Measurements from ENCODE around the gene SHMT1.

Gene SHMT1

DNA sequence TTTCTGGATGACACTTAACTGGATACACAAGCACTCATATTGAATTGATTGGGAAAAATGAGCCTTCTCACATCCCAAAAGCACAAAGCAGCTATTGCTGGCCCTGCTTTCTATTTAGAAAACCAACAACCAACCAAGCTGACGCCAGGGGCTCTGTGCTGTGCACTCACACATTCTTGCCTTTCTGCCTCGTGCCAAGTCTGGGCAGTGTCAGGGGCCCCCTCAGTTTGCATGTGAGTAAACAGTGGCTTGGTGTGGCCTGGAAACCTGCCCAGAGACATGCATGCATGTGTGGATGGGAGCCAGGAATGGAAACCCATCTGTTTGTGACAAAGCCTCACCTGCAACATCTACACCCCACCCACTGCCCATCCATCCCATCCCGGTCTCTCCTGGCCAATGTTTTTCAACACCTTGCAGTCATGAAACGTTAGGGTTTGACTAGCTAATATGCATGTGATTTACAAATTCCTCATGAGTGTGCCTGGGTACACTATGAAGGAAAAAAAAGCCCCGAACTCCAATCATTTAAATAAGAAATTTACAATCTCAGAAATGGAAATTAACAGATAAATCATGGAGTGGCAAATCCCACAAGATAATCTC is 82.5 kb downstream of the SHMT1 start:
- WGBS, result 94% methylated on average over 4 of the region's 5 CpGs
- Histone ChIP-seq H3K36me3 (ENCODE audit: insufficient read depth, low read length) (peaks cover 96% of the 10 kb centered on the region), H3K9me3 (ENCODE audit: insufficient read depth, low read depth, low read length) (no peaks in the 10 kb centered on the region), H3K27me3 (ENCODE audit: insufficient read depth, low read length) (no peaks in the 10 kb centered on the region), H3K27ac (ENCODE audit: low read depth, low read length) (no peak overlapping the region), H3K9ac (ENCODE audit: low read depth, low read length) (no peak overlapping the region), H3K4me1 (ENCODE audit: insufficient read depth, low read length) (no peaks in the 10 kb centered on the region), H3K4me3 (ENCODE audit: low read length) (no peak overlapping the region)

DNA sequence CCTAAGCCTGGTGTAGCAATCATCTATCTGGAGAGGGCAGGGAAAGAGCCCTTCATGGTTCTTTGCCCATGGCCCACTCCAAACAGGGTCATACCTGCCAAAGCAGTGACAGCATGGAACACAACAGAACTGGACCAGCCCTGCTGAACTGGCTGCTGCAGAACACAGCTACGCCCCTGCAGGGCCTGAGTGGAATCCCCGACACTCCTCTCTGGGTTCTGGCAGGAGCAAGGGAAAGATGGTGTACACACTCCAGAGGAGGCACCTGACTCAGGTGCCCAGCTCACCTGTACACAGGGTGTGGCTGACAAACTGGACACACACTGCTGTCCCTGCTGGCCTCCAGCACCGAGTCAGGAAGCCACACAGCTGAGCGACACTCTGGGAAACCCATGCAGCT is 83.1 kb downstream of the SHMT1 start:
- 95% methylated on average over 4 of the region's 4 CpGs for WGBS
- H3K4me1 ChIP-seq (ENCODE audit: insufficient read depth, low read length), result no peaks in the 10 kb centered on the region
- no peak overlapping the region for H3K9ac ChIP-seq (ENCODE audit: low read depth, low read length)
- no peak overlapping the region for H3K4me3 ChIP-seq (ENCODE audit: low read length)
- H3K27me3 ChIP-seq (ENCODE audit: insufficient read depth, low read length), result no peaks in the 10 kb centered on the region
- no peak overlapping the region for H3K27ac ChIP-seq (ENCODE audit: low read depth, low read length)
- H3K9me3 ChIP-seq (ENCODE audit: insufficient read depth, low read depth, low read length), result no peaks in the 10 kb centered on the region
- peaks cover 92% of the 10 kb centered on the region for H3K36me3 ChIP-seq (ENCODE audit: insufficient read depth, low read length)

DNA sequence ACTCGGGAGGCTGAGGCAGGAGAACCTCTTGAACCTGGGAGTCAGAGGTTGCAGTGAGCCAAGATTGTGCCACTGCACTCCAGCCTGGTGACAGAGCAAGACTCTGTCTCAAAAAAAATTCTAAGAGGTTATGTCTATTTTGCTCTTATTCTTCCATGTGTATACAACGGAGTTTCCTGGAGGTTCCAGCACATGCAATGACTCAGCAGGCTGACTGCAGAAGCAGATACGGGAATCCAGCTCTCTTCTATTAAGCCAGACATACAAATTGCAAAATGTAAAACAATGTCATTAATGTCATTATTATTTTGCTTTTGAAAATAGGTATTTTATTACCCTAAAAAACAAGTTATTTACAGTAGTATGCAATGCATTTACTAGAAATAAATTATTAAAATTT is 84.5 kb downstream of the SHMT1 start:
- H3K27ac ChIP-seq (ENCODE audit: low read depth, low read length), result no peak overlapping the region
- peaks cover 90% of the 10 kb centered on the region for H3K36me3 ChIP-seq (ENCODE audit: insufficient read depth, low read length)
- no peaks in the 10 kb centered on the region for H3K4me1 ChIP-seq (ENCODE audit: insufficient read depth, low read length)
- no peak overlapping the region for H3K4me3 ChIP-seq (ENCODE audit: low read length)
- H3K27me3 ChIP-seq (ENCODE audit: insufficient read depth, low read length), result no peaks in the 10 kb centered on the region
- WGBS, result 97% methylated on average over 3 of the region's 3 CpGs
- no peak overlapping the region for H3K9ac ChIP-seq (ENCODE audit: low read depth, low read length)
- H3K9me3 ChIP-seq (ENCODE audit: insufficient read depth, low read depth, low read length), result no peaks in the 10 kb centered on the region

Data from HUES64 (cell line).